ENCODE data around the gene ANKDD1B. TPM values are rescaled to one million over a fixed set of nuclear protein-coding genes. Genes with fewer than 3 reads are reported as not detected.

ANKDD1B gene
- total and polyA plus RNA-seq, 9 of the 15 experiments (the other 6 are each of a cell fraction or from before 2014, with no cell fraction given): 0.04 to 0.29 (median 0.18) TPM; not detected in 1

- TF ChIP-seq MTA2 (IDR thresholded peaks at IDR 0.05; ENCODE audit: low read depth) (peak; percentile 59; the same call in 1 of the 2 replicates), MITF (IDR thresholded peaks at IDR 0.05) (no peak), ZNF174 (CRISPR knock-in tag; IDR thresholded peaks at IDR 0.05) (no peak), FOXJ2 (tag; IDR thresholded peaks at IDR 0.05) (peak; percentile 45; the same call in 1 of the 2 replicates), CXXC5 (CRISPR knock-in tag; IDR thresholded peaks at IDR 0.05) (no peak), ETS1 (conservative IDR thresholded peaks at IDR 0.05; ENCODE audit: control insufficient read depth, low read depth, low read length) (no peak), ZNF445 (CRISPR knock-in tag; IDR thresholded peaks at IDR 0.05; ENCODE audit: low read depth) (no peak), ZNF511 (CRISPR knock-in tag; IDR thresholded peaks at IDR 0.05) (no peak)
These were observed 9.1 kb downstream of the ANKDD1B start (continued) for GRCh38 chr5:75620184-75620959.

Measured in K562 (cell line).